HG02885 (cell line): ENCODE measurements around the gene EFTUD2.

ENCODE experiments used
- ATAC-seq: cut with Tn5 transposase; IDR thresholded peaks from one replicate; pipeline ENCODE4 v1.9.1; 2021; ENCODE audit warnings: mild to moderate bottlenecking; ENCODE audit not compliant: unreplicated experiment, poor library complexity

EFTUD2 gene

GRCh38 chr17:44926821-44927525, 27.7 kb upstream of the EFTUD2 start:
- no peak for ATAC-seq

DNA sequence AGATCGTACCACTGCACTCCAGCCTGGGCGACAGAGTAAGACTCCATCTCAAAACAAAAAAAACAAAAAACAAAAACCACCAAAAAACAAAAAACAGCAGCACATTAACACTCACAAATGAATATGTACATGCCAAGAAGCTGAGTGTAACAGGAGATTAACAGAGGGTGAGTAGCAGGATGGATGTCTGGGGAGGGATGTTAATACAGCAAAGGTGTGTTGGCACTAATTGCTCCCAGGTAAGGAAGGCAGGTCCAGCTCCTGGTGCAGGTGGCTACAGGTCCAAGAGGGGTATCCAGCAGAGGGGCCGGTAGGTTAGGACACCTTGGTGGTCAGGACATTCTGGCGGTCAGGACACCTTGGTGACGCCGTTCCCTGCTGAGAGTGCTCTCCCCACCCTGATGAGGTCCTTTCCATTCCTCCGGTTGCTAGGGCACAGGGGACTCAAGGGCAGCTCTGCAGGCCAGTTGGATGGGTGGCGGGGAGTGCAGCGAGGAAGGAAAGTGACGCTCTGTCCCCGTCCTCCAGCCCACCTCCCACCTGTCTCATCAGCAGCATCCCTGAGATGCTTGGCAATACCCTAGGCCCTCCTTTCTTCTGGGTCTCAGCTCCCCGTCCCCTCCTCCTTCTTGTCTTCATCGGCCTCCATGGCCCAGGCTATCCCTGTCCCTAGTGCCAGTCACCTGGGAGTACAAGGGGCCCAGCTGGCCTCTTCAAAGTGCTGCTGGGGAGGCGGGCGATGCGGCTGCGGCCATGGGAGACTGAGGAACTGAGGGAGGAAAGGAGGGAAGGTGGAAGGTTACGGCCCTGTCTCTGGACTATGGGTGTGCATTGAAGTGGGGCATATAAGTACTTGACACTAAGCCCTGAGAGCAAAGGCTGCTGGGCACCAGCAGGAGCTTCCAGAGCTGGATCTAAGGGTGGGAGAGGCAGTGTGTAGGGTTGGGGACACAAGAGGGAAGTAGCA, 26.8 kb upstream of the EFTUD2 start:
- no peak for ATAC-seq

- no peak for ATAC-seq
These were observed 24.9 kb upstream of the EFTUD2 start for GRCh38 chr17:44924107-44924544.

GRCh38 chr17:44922746-44923470, 23.7 kb upstream of the EFTUD2 start:
- no peak for ATAC-seq

GRCh38 chr17:44922136-44922535, 22.9 kb upstream of the EFTUD2 start:
- ATAC-seq = no peak

DNA sequence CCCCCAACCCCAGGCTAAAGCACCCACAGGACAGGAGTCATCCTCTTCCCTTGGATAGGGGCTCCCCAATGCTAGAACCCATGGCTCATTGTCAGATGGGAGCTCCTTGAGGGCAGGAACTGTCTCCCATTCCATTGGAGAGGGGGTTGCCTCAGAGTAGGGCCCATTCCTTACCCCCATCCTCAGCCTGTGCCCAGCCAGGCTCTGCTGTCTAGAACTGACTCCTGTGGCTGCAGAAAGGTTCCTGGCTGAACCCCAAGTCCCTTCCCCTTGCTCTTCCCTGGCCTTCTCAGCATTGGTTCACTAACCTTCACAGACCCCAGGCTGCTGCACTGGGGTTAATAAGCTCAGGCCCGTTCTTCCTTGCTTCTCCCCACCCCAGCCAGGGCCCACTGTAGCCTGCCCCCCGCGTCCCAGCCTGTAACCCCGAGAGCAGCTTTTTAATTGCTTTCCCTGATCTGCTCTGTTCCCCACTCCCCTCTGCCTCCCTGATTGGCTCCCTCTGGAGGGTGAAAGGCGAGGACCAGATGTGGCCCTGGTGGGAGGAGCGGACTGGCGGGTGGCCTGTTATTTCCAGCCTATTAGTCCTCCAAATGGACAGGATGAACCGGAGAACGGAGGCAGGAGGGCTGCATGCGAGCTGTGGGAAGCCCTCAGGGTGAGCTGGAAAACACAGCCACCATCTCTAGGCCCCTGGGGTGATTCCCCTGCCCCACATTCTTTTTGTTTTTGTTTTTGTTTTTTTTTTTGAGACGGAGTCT, 22.1 kb upstream of the EFTUD2 start:
- ATAC-seq = no peak

- no peak for ATAC-seq
These were observed 21.3 kb upstream of the EFTUD2 start for GRCh38 chr17:44920565-44920940.

DNA sequence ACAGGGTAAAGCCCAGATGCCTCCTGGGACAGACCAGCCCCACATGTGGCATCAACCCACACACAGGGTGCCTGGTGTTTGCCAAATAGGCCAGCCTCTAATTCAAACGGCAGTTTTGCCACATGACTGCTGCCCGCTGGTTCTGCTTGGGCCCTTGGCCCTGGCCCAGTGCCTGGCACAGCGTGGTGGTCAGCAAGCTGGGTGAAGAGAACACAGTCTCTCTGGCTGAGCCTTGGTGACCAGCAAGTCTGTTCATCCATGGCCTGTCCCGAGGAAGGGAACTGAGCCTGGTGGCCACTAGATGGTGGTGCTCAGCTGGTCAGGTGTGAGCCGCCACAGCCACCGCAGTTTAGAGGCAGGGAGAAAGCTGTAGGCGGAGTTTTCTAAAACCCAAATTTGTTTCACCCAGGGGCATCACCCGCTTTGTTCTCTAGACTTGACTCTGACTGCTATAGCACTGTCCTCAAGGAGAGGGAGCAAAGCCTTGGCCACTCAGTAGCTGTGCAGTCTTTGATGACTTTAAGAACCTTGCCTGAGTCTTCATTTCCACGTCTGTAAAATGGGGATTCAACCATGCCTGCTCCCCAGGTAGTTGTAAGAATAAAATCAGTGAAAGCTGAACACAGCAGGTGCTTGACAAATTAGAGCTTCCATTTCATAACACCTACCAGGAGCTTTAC, 20.8 kb upstream of the EFTUD2 start:
- ATAC-seq = peak; percentile 78

DNA sequence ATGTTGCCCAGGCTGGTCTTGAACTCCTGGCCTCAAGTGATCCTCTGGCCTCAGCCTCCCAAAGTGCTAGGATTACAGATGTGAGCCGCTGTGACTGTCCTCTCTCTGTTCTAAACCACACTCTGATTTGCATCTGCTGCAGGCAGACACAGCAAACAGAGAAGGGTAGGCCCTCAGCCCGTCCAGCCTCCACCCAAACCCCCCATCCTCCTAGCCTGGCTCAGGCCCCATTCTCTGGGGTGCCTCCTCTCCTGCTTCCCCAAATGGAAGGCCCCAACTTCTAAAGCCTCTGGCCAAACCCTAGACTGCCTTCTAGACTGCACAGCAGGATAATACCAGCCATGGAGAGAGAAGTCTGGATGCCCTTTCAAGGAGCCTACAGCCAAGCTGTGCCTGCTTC, 20.2 kb upstream of the EFTUD2 start:
- ATAC-seq = no peak

- no peak for ATAC-seq
These were observed 18.8 kb upstream of the EFTUD2 start for GRCh38 chr17:44918006-44918405.

DNA sequence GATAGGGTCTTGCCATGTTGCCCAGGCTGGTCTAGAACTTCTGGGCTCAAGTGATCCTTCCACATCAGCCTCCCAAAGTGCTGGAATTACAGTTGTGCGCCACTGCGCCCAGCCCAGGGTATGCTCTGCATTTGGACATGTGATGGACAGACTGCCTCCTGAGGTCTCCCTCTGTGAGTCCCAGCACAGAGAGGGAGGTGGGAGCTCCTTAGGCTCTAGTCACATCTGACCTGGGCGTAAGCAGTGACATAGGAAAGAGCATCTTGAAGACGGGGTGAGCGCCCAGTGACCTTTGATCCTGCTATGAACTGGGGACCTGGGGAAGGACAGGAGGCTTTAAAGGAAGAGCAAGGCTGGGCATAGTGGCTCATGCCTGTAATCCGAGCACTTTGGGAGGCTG, 18.2 kb upstream of the EFTUD2 start:
- no peak for ATAC-seq

DNA sequence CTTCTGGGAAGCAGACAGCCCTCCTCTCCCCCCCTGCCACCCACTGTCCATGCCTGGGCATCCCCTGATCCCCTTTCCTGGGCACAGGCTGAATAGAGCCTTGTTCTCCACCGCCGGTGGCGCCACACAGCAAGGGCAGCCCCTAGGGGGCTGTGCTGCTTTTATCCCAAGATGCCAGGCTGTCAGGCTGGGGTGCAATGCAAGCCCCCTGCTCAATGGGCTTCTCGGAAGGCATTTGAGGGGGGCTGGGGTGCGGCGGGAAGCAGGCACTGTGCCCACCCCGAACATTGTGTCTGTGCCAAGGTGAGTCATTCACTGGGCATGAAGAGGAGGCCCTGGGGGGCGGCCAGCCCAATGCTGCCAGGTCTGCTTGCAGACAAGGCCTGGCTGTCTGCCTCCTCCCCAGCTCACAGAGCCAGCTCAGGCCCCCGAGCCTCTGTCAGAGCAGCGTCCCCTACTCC, 17.6 kb upstream of the EFTUD2 start:
- ATAC-seq = no peak

- no peak for ATAC-seq
These were observed 16.9 kb upstream of the EFTUD2 start for GRCh38 chr17:44915862-44916780.

DNA sequence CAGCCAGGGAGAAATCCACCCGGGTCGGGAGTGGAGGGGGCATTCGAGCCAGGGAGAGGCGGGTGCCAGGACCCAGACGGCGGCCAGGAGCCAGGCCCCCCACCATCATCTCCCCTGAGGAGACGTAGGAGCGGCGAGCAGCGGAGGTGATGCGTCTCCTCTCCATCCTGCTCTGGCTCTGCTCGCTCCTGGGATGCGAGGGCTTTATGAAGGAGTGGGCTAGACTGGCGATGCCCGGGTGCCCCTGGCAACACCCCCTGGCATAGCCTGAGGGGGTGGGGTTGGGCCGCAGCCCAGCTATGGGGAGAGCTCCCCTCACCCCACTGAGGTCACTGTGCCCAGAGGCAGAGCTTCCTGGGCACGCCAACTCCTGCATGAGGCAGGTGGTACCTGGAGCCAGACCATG, 16.1 kb upstream of the EFTUD2 start, which contains the start of gene GFAP:
TSS of gene GFAP (minus strand) at position 180 of the 406 bp plus-strand sequence. CDS start at position 166, 14 bp downstream.
- ATAC-seq = no peak

DNA sequence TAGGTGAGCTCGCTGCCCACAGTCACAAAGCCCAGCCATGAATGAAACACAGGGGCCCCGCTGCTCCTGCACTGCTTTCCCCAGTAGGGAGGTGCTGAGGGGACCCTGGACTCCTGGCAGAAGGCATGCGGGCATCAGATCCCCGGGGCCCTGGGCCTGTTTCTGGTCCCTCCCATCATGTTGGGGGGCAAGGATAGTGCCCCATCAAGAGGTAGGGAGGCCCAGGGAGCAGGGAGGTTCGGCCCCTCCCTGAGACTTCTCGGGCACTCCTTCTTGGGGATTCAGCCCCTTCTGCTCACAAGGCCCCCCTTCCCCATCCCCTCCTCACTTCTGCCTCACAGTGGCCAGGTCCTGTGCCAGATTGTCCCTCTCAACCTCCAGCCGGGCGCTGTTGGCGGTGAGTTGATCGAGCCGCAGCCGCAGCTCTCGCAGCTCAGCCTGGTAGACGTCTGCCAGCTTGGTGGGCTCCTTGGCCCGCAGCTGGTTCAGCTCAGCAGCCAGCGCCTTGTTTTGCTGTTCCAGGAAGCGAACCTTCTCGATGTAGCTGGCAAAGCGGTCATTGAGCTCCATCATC, 15.5 kb upstream of the EFTUD2 start:
- ATAC-seq = no peak

DNA sequence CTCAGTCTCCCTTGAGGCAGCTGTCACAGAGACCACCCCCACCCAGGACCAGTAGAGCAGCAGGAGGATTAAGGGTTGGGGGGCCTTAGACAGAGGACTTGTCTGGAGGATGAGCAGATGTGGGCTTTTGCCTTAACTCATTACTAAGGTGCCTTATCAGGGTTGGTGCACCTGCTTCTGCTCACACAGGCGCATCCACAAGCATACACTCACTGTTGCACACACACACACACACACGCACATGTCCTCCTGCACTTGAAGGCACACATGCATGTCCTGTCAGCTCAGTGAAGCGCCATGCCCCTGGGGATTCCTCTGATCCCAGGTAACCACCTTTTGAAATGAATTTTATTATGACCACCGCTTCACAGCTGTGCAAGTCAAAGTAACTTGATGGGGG, 14.9 kb upstream of the EFTUD2 start:
- no peak for ATAC-seq

- no peak for ATAC-seq
These were observed 14.4 kb upstream of the EFTUD2 start for GRCh38 chr17:44913676-44914075.
